PC-3 (cell line): ENCODE measurements around the gene MAEA. TPM values are rescaled to one million over a fixed set of nuclear protein-coding genes. Genes with fewer than 3 reads are reported as not detected.

Experiments used
- ATAC-seq: fragments of 200-7000 bp; cut with Tn5 transposase; 2 replicates; pipeline ENCODE4 v1.9.1; 2020; ENCODE audit warnings: mild to moderate bottlenecking, moderate library complexity
- Bru-seq: library from RNA; stranded (reverse); fragments of 400-500 nt; gene quantifications from one replicate; lab custom pipeline; 2021; lab: Mats Ljungman, UMichigan
- BruChase-seq, 2 experiments: library from RNA; stranded (reverse); fragments of 400-500 nt; gene quantifications; one replicate each; lab custom pipeline; 2021; lab: Mats Ljungman, UMichigan
- BruUV-seq: library from RNA; stranded (reverse); fragments of 400-500 nt; replicated peaks from 2 replicates; lab custom pipeline; 2021; lab: Mats Ljungman, UMichigan
- CTCF ChIA-PET: fragments of 300-600 bp; sonication (Branson Sonifier 250); formaldehyde crosslinking; loops from one replicate; lab custom pipeline; 2022; ENCODE audit warnings: antibody characterized with exemption; lab: Charles Lee
- POLR2A ChIA-PET: fragments of 300-600 bp; sonication (Branson Sonifier 250); formaldehyde crosslinking; loops from one replicate; lab custom pipeline; 2022; ENCODE audit warnings: antibody characterized with exemption; ENCODE audit not compliant: unreplicated experiment; lab: Charles Lee
- DNase-seq: peaks from one replicate; pipeline ENCODE4 v3.0.0-alpha.2; 2015
- H2AFZ ChIP-seq: fragments of 300-600 bp; sonication (generic); 2 replicates; pipeline ENCODE4 v1.6.0; 2016; ENCODE audit warnings: antibody characterized with exemption, low read length
- H3F3A ChIP-seq: fragments of 300-600 bp; sonication (generic); one replicate; pipeline ENCODE4 v1.6.0; 2017; ENCODE audit warnings: antibody characterized with exemption, low read length, control low read depth, mild to moderate bottlenecking; ENCODE audit not compliant: unreplicated experiment
- H3K27ac ChIP-seq: fragments of 300-600 bp; sonication (generic); 2 replicates; pipeline ENCODE4 v1.5.1; 2016; ENCODE audit warnings: mild to moderate bottlenecking, low read length
- H3K27me3 ChIP-seq: fragments of 300-600 bp; sonication (generic); 2 replicates; pipeline ENCODE4 v1.6.1; 2016; ENCODE audit warnings: low read length, mixed read lengths
- H3K36me3 ChIP-seq: fragments of 300-600 bp; sonication (generic); 2 replicates; pipeline ENCODE4 v1.6.1; 2016; ENCODE audit warnings: low read depth, mixed run types, low read length, mixed read lengths
- H3K4me1 ChIP-seq: fragments of 300-600 bp; sonication (generic); 2 replicates; pipeline ENCODE4 v1.5.1; 2016; ENCODE audit warnings: low read length; ENCODE audit not compliant: insufficient read depth
- H3K4me2 ChIP-seq: fragments of 300-600 bp; sonication (generic); 2 replicates; pipeline ENCODE4 v1.6.0; 2016; ENCODE audit warnings: low read length
- H3K4me3 ChIP-seq: fragments of 300-600 bp; sonication (generic); 2 replicates; pipeline ENCODE4 v1.5.1; 2016; ENCODE audit warnings: mild to moderate bottlenecking, low read length, mixed read lengths
- H3K79me2 ChIP-seq: fragments of 300-600 bp; sonication (generic); 2 replicates; pipeline ENCODE4 v1.6.1; 2017; ENCODE audit warnings: low read length, mixed read lengths
- H3K9ac ChIP-seq: fragments of 300-600 bp; sonication (generic); 2 replicates; pipeline ENCODE4 v1.6.0; 2016; ENCODE audit warnings: mild to moderate bottlenecking, low read length
- H3K9me2 ChIP-seq: fragments of 300-600 bp; sonication (generic); replicated peaks from 2 replicates; pipeline ENCODE4 v1.6.1; 2016; ENCODE audit warnings: mixed run types, low read length, mixed read lengths
- H3K9me3 ChIP-seq: fragments of 300-600 bp; sonication (generic); 2 replicates; pipeline ENCODE4 v1.6.1; 2016; ENCODE audit warnings: low read length, mixed read lengths
- H4K20me1 ChIP-seq: fragments of 300-600 bp; sonication (generic); 2 replicates; pipeline ENCODE4 v1.6.1; 2016; ENCODE audit warnings: low read length, mixed read lengths
- EZH2 ChIP-seq: fragments of 300-600 bp; sonication (generic); IDR thresholded peaks from one replicate; pipeline ENCODE4 v1.6.1; 2017; ENCODE audit warnings: antibody characterized with exemption, mild to moderate bottlenecking, low read length; ENCODE audit not compliant: unreplicated experiment
- intact Hi-C: fragments of 100-400 bp; cut with micrococcal nuclease; formaldehyde crosslinking; loops from 2 replicates; pipeline ENCODE4 v1.9.0; 2023
- long read RNA-seq: library from polyadenylated mRNA; unstranded; transcript quantifications from one replicate; pipeline ENCODE4 v2.0.0, GENCODE V29; 2021; ENCODE audit not compliant: unreplicated experiment
- total RNA-seq: library from RNA; depleted of rRNA; stranded (reverse); fragments of >200 nt; gene quantifications from 2 replicates; pipeline ENCODE4 v1.2.3, GENCODE V29; 2014; rRNA removed
- TF ChIP-seq, protein P1 (sequence below): fragments of 300-600 bp; sonication (generic); conservative IDR thresholded peaks from 2 replicates; pipeline ENCODE4 v1.5.1; 2017; ENCODE audit warnings: antibody characterized with exemption, low read depth, mild to moderate bottlenecking, low read length

The MAEA gene
- total RNA-seq (48.1 and 81.4 TPM in 2 replicates), Bru-seq, nascent RNA (percentile 64 among the genes with signal in this experiment), BruChase-seq, experiment 1, labeled RNA remaining after a 6-hour chase (percentile 76 among the genes with signal in this experiment), BruChase-seq, experiment 2, labeled RNA remaining after a 2-hour chase (percentile 72 among the genes with signal in this experiment)
- long read RNA-seq, transcript MAEA-202 (9 exons, 2,222 nt) = major isoform, 122 of 180 reads
- long read RNA-seq, partial matches to known transcripts = 8 of 180 reads
- long read RNA-seq, other reads (novel, unspliced or antisense) = 46 of 180 reads

DNA sequence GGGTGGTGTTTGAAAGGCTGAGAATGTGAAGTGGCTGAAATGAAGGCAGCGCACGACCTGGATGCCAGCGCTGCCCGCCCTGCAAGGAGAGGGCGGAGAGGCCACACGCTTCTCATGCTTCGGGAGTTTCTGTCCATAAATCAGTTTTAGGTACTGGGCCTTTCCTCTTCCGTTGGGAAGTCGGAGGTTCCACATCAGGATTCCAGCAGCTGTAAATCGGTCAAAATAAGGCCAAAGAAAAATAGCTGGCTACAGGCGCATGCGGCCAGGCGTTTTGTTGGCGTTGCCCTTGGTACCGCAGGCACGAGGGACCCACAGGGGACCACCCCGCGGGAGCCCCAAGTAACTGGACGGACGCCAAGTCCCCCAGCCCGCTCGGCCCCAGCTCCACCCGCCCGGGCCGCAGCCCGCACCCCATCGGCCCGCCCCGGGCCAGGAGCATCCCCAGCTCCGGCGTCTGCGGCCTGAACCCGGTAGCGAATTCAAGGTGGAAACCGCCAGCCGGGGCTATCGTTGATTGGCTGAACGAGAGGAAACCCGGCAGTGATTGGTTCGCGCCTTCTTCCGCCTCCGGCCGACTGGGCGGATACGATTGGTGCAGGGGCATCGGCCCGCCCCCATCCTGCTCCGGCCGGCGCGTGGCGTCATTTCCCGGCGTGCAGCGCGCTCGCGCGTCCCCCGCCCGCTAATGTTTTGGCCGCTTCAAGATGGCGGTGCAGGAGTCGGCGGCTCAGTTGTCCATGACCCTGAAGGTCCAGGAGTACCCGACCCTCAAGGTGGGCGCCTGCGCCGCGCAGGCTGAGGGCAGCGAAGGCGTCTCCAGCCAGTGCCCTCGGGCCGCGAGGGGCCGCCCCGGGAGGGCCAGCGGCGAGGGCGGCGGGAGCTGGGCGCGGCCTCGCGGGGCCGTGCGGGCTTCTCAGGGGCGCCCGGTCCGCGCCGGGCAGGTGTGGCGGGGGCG is at the start of gene MAEA:
Gene MAEA, plus strand, starts transcription at position 685 of the 958 bp plus-strand sequence. Its CDS starts 23 bp downstream, at position 708.
- peak; percentile 98 for ATAC-seq
- Histone ChIP-seq H3F3A (no peaks in the 10 kb centered on the region), H3K36me3 (no peaks in the 10 kb centered on the region), H3K9ac (peak within 1 kb of the TSS; percentile 94), H3K4me2 (peak within 1 kb of the TSS; percentile 98), H3K79me2 (peaks cover 49% of the 10 kb centered on the region), H3K9me3 (no peaks in the 10 kb centered on the region), H4K20me1 (peaks cover 20% of the 10 kb centered on the region), H3K4me1 (peaks cover 20% of the 10 kb centered on the region), H3K27me3 (no peaks in the 10 kb centered on the region), H2AFZ (peak within 1 kb of the TSS; percentile 87), H3K4me3 (peak within 1 kb of the TSS; percentile 97), H3K27ac (peak within 1 kb of the TSS; percentile 55), H3K9me2 (no peaks in the 10 kb centered on the region)
- ChIA-PET CTCF (no interaction called here), POLR2A (no interaction called here)
- BruUV-seq = TSS peak; percentile 91
- DNase-seq = peak; percentile 94
- intact Hi-C loops = loop anchor here (5.0 kb wide), 1 partner anchor 58 kb away; the partner anchor contains the start of gene UVSSA
- TF ChIP-seq, protein P1, sequence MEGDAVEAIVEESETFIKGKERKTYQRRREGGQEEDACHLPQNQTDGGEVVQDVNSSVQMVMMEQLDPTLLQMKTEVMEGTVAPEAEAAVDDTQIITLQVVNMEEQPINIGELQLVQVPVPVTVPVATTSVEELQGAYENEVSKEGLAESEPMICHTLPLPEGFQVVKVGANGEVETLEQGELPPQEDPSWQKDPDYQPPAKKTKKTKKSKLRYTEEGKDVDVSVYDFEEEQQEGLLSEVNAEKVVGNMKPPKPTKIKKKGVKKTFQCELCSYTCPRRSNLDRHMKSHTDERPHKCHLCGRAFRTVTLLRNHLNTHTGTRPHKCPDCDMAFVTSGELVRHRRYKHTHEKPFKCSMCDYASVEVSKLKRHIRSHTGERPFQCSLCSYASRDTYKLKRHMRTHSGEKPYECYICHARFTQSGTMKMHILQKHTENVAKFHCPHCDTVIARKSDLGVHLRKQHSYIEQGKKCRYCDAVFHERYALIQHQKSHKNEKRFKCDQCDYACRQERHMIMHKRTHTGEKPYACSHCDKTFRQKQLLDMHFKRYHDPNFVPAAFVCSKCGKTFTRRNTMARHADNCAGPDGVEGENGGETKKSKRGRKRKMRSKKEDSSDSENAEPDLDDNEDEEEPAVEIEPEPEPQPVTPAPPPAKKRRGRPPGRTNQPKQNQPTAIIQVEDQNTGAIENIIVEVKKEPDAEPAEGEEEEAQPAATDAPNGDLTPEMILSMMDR = no peak

DNA sequence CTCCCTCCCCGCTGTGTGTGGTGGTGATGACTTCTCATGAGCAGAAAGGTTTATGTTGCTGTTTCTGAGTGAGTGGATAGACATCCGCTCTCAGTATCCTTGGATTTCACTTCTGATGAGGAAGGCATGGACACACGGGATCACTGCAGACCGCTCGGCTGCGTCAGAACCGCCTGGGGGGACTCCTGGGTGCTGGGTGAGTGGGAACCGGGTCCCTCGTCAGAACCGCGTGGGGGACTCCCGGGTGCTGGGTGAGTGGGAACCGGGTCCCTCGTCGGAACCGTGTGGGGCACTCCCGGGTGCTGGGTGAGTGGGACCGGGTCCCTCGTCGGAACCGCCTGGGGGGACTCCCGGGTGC is 49.8 kb upstream of the MAEA start:
- no peak overlapping the region for H3K27ac ChIP-seq
- TF ChIP-seq, protein P1 = no peak
- no peak for TF ChIP-seq EZH2
- ChIA-PET POLR2A (no interaction called here), CTCF (no interaction called here)
- H3K4me3 ChIP-seq = no peak overlapping the region
- intact Hi-C loops = no loop called here
- H3K36me3 ChIP-seq = no peaks in the 10 kb centered on the region; the same call in 1 of the 2 replicates
- H3K79me2 ChIP-seq = peaks cover 59% of the 10 kb centered on the region
- ATAC-seq (no peak), DNase-seq (no peak)
- H3K4me1 ChIP-seq = no peaks in the 10 kb centered on the region
- no peaks in the 10 kb centered on the region for H3F3A ChIP-seq
- no peaks in the 10 kb centered on the region for H3K9me2 ChIP-seq
- no peak overlapping the region for H2AFZ ChIP-seq
- no peak overlapping the region for H3K9ac ChIP-seq
- H3K9me3 ChIP-seq = no peaks in the 10 kb centered on the region
- no TSS peak for BruUV-seq
- no peak overlapping the region for H3K4me2 ChIP-seq
- H4K20me1 ChIP-seq = peaks cover 8% of the 10 kb centered on the region; the same call in 1 of the 2 replicates
- no peaks in the 10 kb centered on the region for H3K27me3 ChIP-seq
